ENCODE measurements around the gene HDAC4. TPM values are rescaled to one million over a fixed set of nuclear protein-coding genes. Genes with fewer than 3 reads are reported as not detected.

Gene HDAC4
- total and polyA plus RNA-seq, 2 of the 8 experiments (the other 6 are each of a cell fraction or from before 2014, with no cell fraction given), result 15.4 to 31.5 TPM

GRCh38 chr2:239017491-239018098 is 383.2 kb downstream of the HDAC4 start:
- no peak for FAIRE-seq
- Histone ChIP-seq H3K79me1 (ENCODE audit: low read depth, low read length) (no peaks in the 10 kb centered on the region), H3K9ac (replicated peaks in 1 of 4; ENCODE audit: extremely low read depth in 1 of 4, low read depth in 3 of 4, low read length in 3 of 4) (no peak overlapping the region), H3K23me2 (ENCODE audit: low read depth, low read length) (no peaks in the 10 kb centered on the region), H2BK20ac (ENCODE audit: low read length) (no peak overlapping the region), H3K27me3 (replicated peaks in 1 of 4; ENCODE audit: control insufficient read depth in 3 of 4, extremely low read depth in 1 of 4, insufficient read depth in 3 of 4, low read length in 3 of 4) (no peaks in the 10 kb centered on the region), H4K5ac (ENCODE audit: insufficient read length, low read depth, low read length) (no peak overlapping the region), H4K8ac (ENCODE audit: extremely low read depth, insufficient read depth, low read length) (no peak overlapping the region), H2AK5ac (ENCODE audit: low read depth, low read length) (no peak overlapping the region), H3K4ac (replicated peaks; ENCODE audit: insufficient read length, low read depth, low read length) (no peak overlapping the region), H2BK15ac (ENCODE audit: low read length) (no peak overlapping the region), H3K9me3 (ENCODE audit: insufficient read depth in 2 of 2, low read depth in 1 of 2, low read length in 1 of 2) (peaks cover 0 to 4% of the 10 kb centered on the region in 2 experiments; a peak in 1 of 4 replicates), H2BK120ac (replicated peaks; ENCODE audit: low read depth, low read length) (no peak overlapping the region), H3K36me3 (ENCODE audit: control insufficient read depth in 2 of 4, insufficient read depth in 4 of 4, low read length in 3 of 4) (no peaks in the 10 kb centered on the region), H2BK12ac (ENCODE audit: low read depth, low read length) (no peak overlapping the region), H4K20me1 (replicated peaks in 1 of 2; ENCODE audit: control insufficient read depth in 1 of 2, insufficient read depth in 2 of 2, low read length in 2 of 2) (no peaks in the 10 kb centered on the region), H3K27ac (ENCODE audit: low read depth, low read length) (no peak overlapping the region), H3K14ac (ENCODE audit: insufficient read length) (no peak overlapping the region), H3K4me2 (ENCODE audit: insufficient read depth in 1 of 2, low read depth in 2 of 2, low read length in 2 of 2) (no peak overlapping the region), H3K18ac (ENCODE audit: extremely low read depth, low read length) (no peak overlapping the region), H2AFZ (ENCODE audit: low read length) (no peak overlapping the region), H3K23ac (ENCODE audit: insufficient read length) (no peak overlapping the region), H3K4me1 (replicated peaks in 1 of 4; ENCODE audit: control insufficient read depth in 3 of 4, insufficient read depth in 4 of 4, low read length in 3 of 4) (peaks cover 0 to 5% (median 1%) of the 10 kb centered on the region in 4 experiments; a peak in 3 of 7 replicates), H3K79me2 (ENCODE audit: control insufficient read depth in 1 of 2, insufficient read depth in 2 of 2, low read length in 2 of 2) (no peaks in the 10 kb centered on the region), H3K4me3 (ENCODE audit: extremely low read depth in 1 of 4, insufficient read depth in 2 of 4, low read depth in 3 of 4, low read length in 4 of 4) (no peak overlapping the region), H2BK5ac (ENCODE audit: low read depth, low read length) (no peak overlapping the region), H4K91ac (replicated peaks; ENCODE audit: insufficient read length, low read length) (no peak overlapping the region), H3K56ac (replicated peaks; ENCODE audit: insufficient read length, low read depth, low read length) (no peak overlapping the region)
- 82% methylated on average over 12 of the region's 12 CpGs; no CpG with 5 or more reads in 1 of the 2 experiments for WGBS, 2 experiments (ENCODE audit: extremely low coverage in 1 of 2, insufficient coverage in 1 of 2, insufficient read length in 1 of 2, insufficient replicate concordance in 2 of 2, low coverage in 1 of 2, low lambda C conversion rate in 2 of 2, missing lambda C conversion rate in 1 of 2)
- ChIA-PET POLR2A (ENCODE audit: partially characterized antibody) (no interaction called here), CTCF (ENCODE audit: partially characterized antibody) (no interaction called here)
- DNase-seq (ENCODE audit: low read depth in 1 of 2, low spot score in 2 of 2), result no peak
- TF ChIP-seq ASH2L (IDR thresholded peaks at IDR 0.05; ENCODE audit: low read length) (no peak), SIX5 (IDR thresholded peaks at IDR 0.05; ENCODE audit: low read depth, low read length) (no peak), EGR1 (IDR thresholded peaks at IDR 0.05; ENCODE audit: borderline replicate concordance, low read depth, low read length) (no peak), TAF7 (optimal IDR thresholded peaks at IDR 0.05; ENCODE audit: borderline replicate concordance, low read depth, low read length) (no peak), RFX5 (IDR thresholded peaks at IDR 0.05; ENCODE audit: borderline replicate concordance, low read depth, low read length) (no peak), CHD2 (IDR thresholded peaks at IDR 0.05; ENCODE audit: low read length) (no peak), CBX8 (IDR thresholded peaks at IDR 0.05; ENCODE audit: borderline replicate concordance, low read depth, low read length) (no peak), KDM1A (IDR thresholded peaks at IDR 0.05; ENCODE audit: borderline replicate concordance, low read length) (no peak), RBBP5 (IDR thresholded peaks at IDR 0.05; ENCODE audit: borderline replicate concordance, low read depth, low read length) (no peak), SP1 (IDR thresholded peaks at IDR 0.05; ENCODE audit: low read depth, low read length) (no peak), RNF2 (IDR thresholded peaks at IDR 0.05; ENCODE audit: borderline replicate concordance, low read depth, low read length, missing control alignments, poor library complexity, severe bottlenecking) (no peak), FOSL1 (IDR thresholded peaks at IDR 0.05; ENCODE audit: insufficient read depth, low read depth, low read length) (no peak), TBP (IDR thresholded peaks at IDR 0.05; ENCODE audit: low read depth, low read length) (no peak), POLR2A (IDR thresholded peaks at IDR 0.05; ENCODE audit: control extremely low read depth in 1 of 2, low read depth in 2 of 2, low read length in 2 of 2) (no peak), CEBPB (IDR thresholded peaks at IDR 0.05; ENCODE audit: low read depth, low read length) (no peak), CREB1 (IDR thresholded peaks at IDR 0.05) (no peak)

Measured in H1 (cell line).